ENCODE measurements around the gene SPATA31E1. TPM values are rescaled to one million over a fixed set of nuclear protein-coding genes. Genes with fewer than 3 reads are reported as not detected.

SPATA31E1 gene
- total RNA-seq, 2 experiments from 2014 or later, result not detected

DNA sequence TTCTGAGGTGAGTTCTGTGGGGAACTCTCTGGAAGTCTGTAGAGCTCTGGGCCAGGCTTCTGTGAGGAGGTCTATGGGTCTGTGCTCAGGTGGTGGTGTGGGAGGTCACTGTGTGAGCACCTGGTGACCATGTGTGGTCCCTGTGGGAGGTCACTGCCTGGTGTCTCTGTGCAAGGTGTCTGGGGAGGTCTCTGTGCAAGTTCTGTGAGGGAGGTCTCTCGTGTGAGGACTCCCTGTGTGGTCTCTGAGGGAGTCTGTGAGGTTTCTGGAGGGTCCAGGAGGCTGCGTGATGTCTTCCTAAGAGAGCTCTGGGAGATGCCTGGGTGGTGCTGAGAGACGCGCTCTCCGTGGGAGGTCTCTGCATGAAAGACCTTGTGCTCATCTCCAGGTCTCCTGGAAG is 6.0 kb upstream of the SPATA31E1 start:
- no peak overlapping the region for H3K4me3 Mint-ChIP-seq
- H3K4me1 Mint-ChIP-seq (ENCODE audit: low read depth), result no peaks in the 10 kb centered on the region
- Histone ChIP-seq H3K36me3 (ENCODE audit: insufficient read depth, low read length) (no peaks in the 10 kb centered on the region), H3K9me3 (ENCODE audit: control insufficient read depth in 1 of 2, insufficient read depth in 1 of 2, low read length in 2 of 2) (peaks cover 0 to 8% of the 10 kb centered on the region in 2 experiments), H3K4me1 (ENCODE audit: insufficient read depth, low read length) (no peaks in the 10 kb centered on the region), H3K27ac (ENCODE audit: low read depth in 1 of 2, low read length in 2 of 2) (no peak overlapping the region), H3K27me3 (ENCODE audit: control insufficient read depth in 1 of 2, insufficient read depth in 2 of 2, low read length in 2 of 2) (no peaks in the 10 kb centered on the region), H3K4me3 (ENCODE audit: low read length) (no peak overlapping the region)
- H3K9me3 Mint-ChIP-seq, result no peaks in the 10 kb centered on the region
- H3K27me3 Mint-ChIP-seq, result peaks cover 10% of the 10 kb centered on the region
- TF ChIP-seq, protein P1, sequence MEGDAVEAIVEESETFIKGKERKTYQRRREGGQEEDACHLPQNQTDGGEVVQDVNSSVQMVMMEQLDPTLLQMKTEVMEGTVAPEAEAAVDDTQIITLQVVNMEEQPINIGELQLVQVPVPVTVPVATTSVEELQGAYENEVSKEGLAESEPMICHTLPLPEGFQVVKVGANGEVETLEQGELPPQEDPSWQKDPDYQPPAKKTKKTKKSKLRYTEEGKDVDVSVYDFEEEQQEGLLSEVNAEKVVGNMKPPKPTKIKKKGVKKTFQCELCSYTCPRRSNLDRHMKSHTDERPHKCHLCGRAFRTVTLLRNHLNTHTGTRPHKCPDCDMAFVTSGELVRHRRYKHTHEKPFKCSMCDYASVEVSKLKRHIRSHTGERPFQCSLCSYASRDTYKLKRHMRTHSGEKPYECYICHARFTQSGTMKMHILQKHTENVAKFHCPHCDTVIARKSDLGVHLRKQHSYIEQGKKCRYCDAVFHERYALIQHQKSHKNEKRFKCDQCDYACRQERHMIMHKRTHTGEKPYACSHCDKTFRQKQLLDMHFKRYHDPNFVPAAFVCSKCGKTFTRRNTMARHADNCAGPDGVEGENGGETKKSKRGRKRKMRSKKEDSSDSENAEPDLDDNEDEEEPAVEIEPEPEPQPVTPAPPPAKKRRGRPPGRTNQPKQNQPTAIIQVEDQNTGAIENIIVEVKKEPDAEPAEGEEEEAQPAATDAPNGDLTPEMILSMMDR (IDR thresholded peaks at IDR 0.05), result no peak
- intact Hi-C loops (cut with DNase I, micrococcal nuclease), result no loop called here
- H3K27ac Mint-ChIP-seq, result no peak overlapping the region
- POLR2A ChIA-PET, result no interaction called here
- H3K36me3 Mint-ChIP-seq (ENCODE audit: low read depth), result no peaks in the 10 kb centered on the region
- ATAC-seq (ENCODE audit: poor library complexity) (no peak), DNase-seq (no peak)
- CTCF ChIA-PET, result no interaction called here

DNA sequence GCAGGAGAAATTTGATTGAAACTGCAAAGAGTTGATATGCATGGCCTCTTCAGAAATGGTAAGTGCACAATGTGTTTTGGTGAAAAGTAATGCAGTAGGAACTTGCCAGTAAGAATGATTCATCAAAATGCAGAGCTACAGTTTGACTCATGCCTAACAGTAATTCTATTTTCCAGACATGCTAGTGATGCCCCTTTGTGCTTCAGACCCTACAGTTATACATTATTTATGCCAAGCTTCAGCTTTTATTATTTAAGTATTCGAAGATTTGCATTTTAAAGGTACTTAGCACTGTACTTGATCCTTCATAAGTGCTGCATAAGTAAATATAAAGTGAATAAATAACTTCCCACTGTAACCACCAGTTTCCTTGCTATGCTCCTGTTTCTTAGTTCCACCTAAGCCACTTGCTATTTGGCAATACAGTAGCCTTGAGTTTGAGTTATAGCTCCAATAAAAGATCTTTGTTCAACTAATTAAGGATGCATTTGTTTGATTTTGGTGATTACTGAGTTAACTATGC is 3.6 kb upstream of the SPATA31E1 start:
- H3K9me3 ChIP-seq (ENCODE audit: control insufficient read depth in 1 of 2, insufficient read depth in 1 of 2, low read length in 2 of 2), result no peaks in the 10 kb centered on the region
- H3K36me3 ChIP-seq (ENCODE audit: insufficient read depth, low read length), result no peaks in the 10 kb centered on the region
- Mint-ChIP-seq H3K27me3 (peaks cover 10% of the 10 kb centered on the region), H3K9me3 (no peaks in the 10 kb centered on the region), H3K36me3 (ENCODE audit: low read depth) (no peaks in the 10 kb centered on the region), H3K27ac (no peak overlapping the region), H3K4me1 (ENCODE audit: low read depth) (no peaks in the 10 kb centered on the region), H3K4me3 (no peak overlapping the region)
- POLR2A ChIA-PET, result no interaction called here
- no peaks in the 10 kb centered on the region for H3K27me3 ChIP-seq (ENCODE audit: control insufficient read depth in 1 of 2, insufficient read depth in 2 of 2, low read length in 2 of 2)
- CTCF ChIA-PET, result no interaction called here
- no peak overlapping the region for H3K27ac ChIP-seq (ENCODE audit: low read depth in 1 of 2, low read length in 2 of 2)
- intact Hi-C loops (cut with DNase I, micrococcal nuclease), result no loop called here
- TF ChIP-seq, protein P1 (IDR thresholded peaks at IDR 0.05), result no peak
- no peak overlapping the region for H3K4me3 ChIP-seq (ENCODE audit: low read length)
- no peaks in the 10 kb centered on the region for H3K4me1 ChIP-seq (ENCODE audit: insufficient read depth, low read length)
- DNase-seq (no peak), ATAC-seq (ENCODE audit: poor library complexity) (no peak)

DNA sequence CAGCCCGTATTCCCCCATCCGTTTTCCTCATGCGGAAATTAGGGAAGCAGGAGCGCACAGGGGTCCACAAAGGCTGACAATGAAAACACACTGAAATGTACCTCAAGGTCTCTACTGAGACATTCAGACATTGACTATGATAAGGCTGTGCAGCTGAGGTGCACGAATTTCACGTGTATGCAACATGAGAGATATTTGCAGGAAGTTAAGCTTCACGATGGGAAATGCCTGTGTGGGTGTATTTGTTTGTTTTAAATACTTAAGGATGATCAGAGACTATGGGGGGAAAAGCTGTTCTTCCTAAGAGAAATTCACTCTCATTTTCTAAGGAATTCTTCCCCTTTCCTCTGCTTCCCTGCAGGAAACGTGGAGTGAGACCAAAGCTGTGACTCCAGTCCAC is 2.6 kb upstream of the SPATA31E1 start:
- H3K4me1 ChIP-seq (ENCODE audit: insufficient read depth, low read length), result no peaks in the 10 kb centered on the region
- Mint-ChIP-seq H3K36me3 (ENCODE audit: low read depth) (no peaks in the 10 kb centered on the region), H3K4me3 (no peak overlapping the region), H3K27me3 (peaks cover 10% of the 10 kb centered on the region), H3K9me3 (no peaks in the 10 kb centered on the region), H3K4me1 (ENCODE audit: low read depth) (no peaks in the 10 kb centered on the region), H3K27ac (no peak overlapping the region)
- no peak overlapping the region for H3K27ac ChIP-seq (ENCODE audit: low read depth in 1 of 2, low read length in 2 of 2)
- H3K4me3 ChIP-seq (ENCODE audit: low read length), result no peak overlapping the region
- DNase-seq (no peak), ATAC-seq (ENCODE audit: poor library complexity) (no peak)
- TF ChIP-seq, protein P1 (IDR thresholded peaks at IDR 0.05), result no peak
- intact Hi-C loops (cut with DNase I, micrococcal nuclease), result loop anchor here in 1 of 2 experiments (5.0 kb wide), 1 partner anchor 203 kb away; no protein-coding TSS in a partner anchor
- no peaks in the 10 kb centered on the region for H3K27me3 ChIP-seq (ENCODE audit: control insufficient read depth in 1 of 2, insufficient read depth in 2 of 2, low read length in 2 of 2)
- H3K36me3 ChIP-seq (ENCODE audit: insufficient read depth, low read length), result no peaks in the 10 kb centered on the region
- no peaks in the 10 kb centered on the region for H3K9me3 ChIP-seq (ENCODE audit: control insufficient read depth in 1 of 2, insufficient read depth in 1 of 2, low read length in 2 of 2)
- CTCF ChIA-PET, result no interaction called here
- POLR2A ChIA-PET, result no interaction called here

Measured in CD4-positive, alpha-beta T cell (primary cell).